ENCODE measurements around the gene HERPUD1. TPM values are rescaled to one million over a fixed set of nuclear protein-coding genes. Genes with fewer than 3 reads are reported as not detected.
A peak's percentile ranks its signal among the peaks of the same experiment; 100 is the strongest.
"Not testable (repeated sequence)": the region's sequence is repeated elsewhere in the genome, so short reads cannot be mapped to it uniquely, and the experiment has no call there.

The HERPUD1 gene
- total RNA-seq, result 63.9 TPM

- peak; percentile 98 for ATAC-seq
Observed at GRCh38 chr16:56931892-56932720, at the start of gene HERPUD1. Gene HERPUD1, plus strand, starts transcription at chr16:56932142. Its CDS starts 103 bp downstream, at chr16:56932245.

- no peak for ATAC-seq
Observed at GRCh38 chr16:56883586-56883985, 48.4 kb upstream of the HERPUD1 start.

- ATAC-seq, result no peak
Observed at GRCh38 chr16:56884026-56884582, 47.8 kb upstream of the HERPUD1 start.

- ATAC-seq, result not testable (repeated sequence)
Observed at GRCh38 chr16:56884929-56885328, 47.0 kb upstream of the HERPUD1 start.

GRCh38 chr16:56885446-56886162, 46.3 kb upstream of the HERPUD1 start:
- ATAC-seq, result no peak

GRCh38 chr16:56886296-56886695, 45.6 kb upstream of the HERPUD1 start:
- ATAC-seq, result no peak

GRCh38 chr16:56886826-56887225, 45.1 kb upstream of the HERPUD1 start:
- no peak for ATAC-seq

- peak; percentile 27 for ATAC-seq
Observed at GRCh38 chr16:56888806-56889205, 43.1 kb upstream of the HERPUD1 start.

GRCh38 chr16:56889206-56889605, 42.7 kb upstream of the HERPUD1 start:
- ATAC-seq, result no peak

GRCh38 chr16:56891685-56892084, 40.3 kb upstream of the HERPUD1 start:
- ATAC-seq, result no peak

- no peak for ATAC-seq
Observed at GRCh38 chr16:56892705-56893104, 39.2 kb upstream of the HERPUD1 start.

GRCh38 chr16:56894331-56894917, 37.5 kb upstream of the HERPUD1 start:
- peak; percentile 34 for ATAC-seq

GRCh38 chr16:56895813-56896212, 36.1 kb upstream of the HERPUD1 start:
- no peak for ATAC-seq

- ATAC-seq, result no peak
Observed at GRCh38 chr16:56896244-56896643, 35.7 kb upstream of the HERPUD1 start.

GRCh38 chr16:56897026-56897799, 34.7 kb upstream of the HERPUD1 start:
- peak; percentile 25 for ATAC-seq

GRCh38 chr16:56898847-56899246, 33.1 kb upstream of the HERPUD1 start:
- no peak for ATAC-seq

GRCh38 chr16:56903866-56904265, 28.1 kb upstream of the HERPUD1 start:
- no peak for ATAC-seq

GRCh38 chr16:56907401-56907800, 24.5 kb upstream of the HERPUD1 start:
- ATAC-seq, result no peak

- no peak for ATAC-seq
Observed at GRCh38 chr16:56909527-56909979, 22.4 kb upstream of the HERPUD1 start.

- ATAC-seq, result no peak
Observed at GRCh38 chr16:56910112-56910511, 21.8 kb upstream of the HERPUD1 start.

- no peak for ATAC-seq
Observed at GRCh38 chr16:56910654-56911539, 21.0 kb upstream of the HERPUD1 start.

Data from esophagus mucosa (tissue), 1 donor.